ENCODE measurements around the gene USP3. TPM values are rescaled to one million over a fixed set of nuclear protein-coding genes. Genes with fewer than 3 reads are reported as not detected.

Gene USP3
- total and polyA plus RNA-seq, 4 donors, result 8.5 to 25.4 (median 14.8) TPM

- TF ChIP-seq TAF1 (conservative IDR thresholded peaks at IDR 0.05) (no peak), YY1 (IDR thresholded peaks at IDR 0.05) (no peak), FOXA2 (IDR thresholded peaks at IDR 0.05) (no peak), ATF3 (IDR thresholded peaks at IDR 0.05) (no peak), MAX (IDR thresholded peaks at IDR 0.05) (no peak), HNF4A (conservative IDR thresholded peaks at IDR 0.05) (no peak), SP1 (IDR thresholded peaks at IDR 0.05) (no peak), ZBTB33 (IDR thresholded peaks at IDR 0.05) (no peak), GABPA (IDR thresholded peaks at IDR 0.05 in 1 of 2, conservative IDR thresholded peaks at IDR 0.05 in 1 of 2) (no peak), NR2F2 (IDR thresholded peaks at IDR 0.05) (no peak), RAD21 (IDR thresholded peaks at IDR 0.05) (no peak), FOXA1 (IDR thresholded peaks at IDR 0.05) (no peak), CTCF (IDR thresholded peaks at IDR 0.05; ENCODE audit: low read depth, low read length, missing input control) (no peak), EGR1 (IDR thresholded peaks at IDR 0.05; ENCODE audit: low read depth in 2 of 2) (no peak), HNF4G (IDR thresholded peaks at IDR 0.05) (no peak), RXRA (IDR thresholded peaks at IDR 0.05) (no peak), REST (IDR thresholded peaks at IDR 0.05) (no peak)
- Histone ChIP-seq H3K4me3 (ENCODE audit: low read depth in 1 of 3, low read length in 3 of 3) (no peak overlapping the region), H3K27me3 (ENCODE audit: control insufficient read depth in 4 of 4, insufficient read depth in 4 of 4, low read length in 3 of 4) (no peaks in the 10 kb centered on the region), H3K9ac (ENCODE audit: low read depth in 1 of 2, low read length in 2 of 2) (no peak overlapping the region), H3K27ac (ENCODE audit: low read depth in 1 of 2, low read length in 2 of 2) (no peak overlapping the region), H3K4me1 (ENCODE audit: control insufficient read depth in 4 of 4, insufficient read depth in 4 of 4, low read length in 3 of 4) (peaks cover 0 to 10% (median 2%) of the 10 kb centered on the region in 4 donors), H3K36me3 (ENCODE audit: control insufficient read depth in 4 of 4, insufficient read depth in 3 of 4, low read depth in 1 of 4, low read length in 3 of 4) (no peaks in the 10 kb centered on the region), H3K9me3 (ENCODE audit: control insufficient read depth in 4 of 4, low read length in 3 of 4) (no peaks in the 10 kb centered on the region)
- no peak for DNase-seq (ENCODE audit: low spot score)
- WGBS, result 87% methylated on average over 8 of the region's 8 CpGs
Observed at GRCh38 chr15:63488398-63488960, 15.9 kb upstream of the USP3 start.

Data from liver (tissue), 9 donors.